GM21619 (cell line): ENCODE results near the gene TRIM26.

Experiments used
- ATAC-seq: cut with Tn5 transposase; IDR thresholded peaks from one replicate; pipeline ENCODE4 v1.9.1; 2021; ENCODE audit not compliant: unreplicated experiment

The TRIM26 gene

DNA sequence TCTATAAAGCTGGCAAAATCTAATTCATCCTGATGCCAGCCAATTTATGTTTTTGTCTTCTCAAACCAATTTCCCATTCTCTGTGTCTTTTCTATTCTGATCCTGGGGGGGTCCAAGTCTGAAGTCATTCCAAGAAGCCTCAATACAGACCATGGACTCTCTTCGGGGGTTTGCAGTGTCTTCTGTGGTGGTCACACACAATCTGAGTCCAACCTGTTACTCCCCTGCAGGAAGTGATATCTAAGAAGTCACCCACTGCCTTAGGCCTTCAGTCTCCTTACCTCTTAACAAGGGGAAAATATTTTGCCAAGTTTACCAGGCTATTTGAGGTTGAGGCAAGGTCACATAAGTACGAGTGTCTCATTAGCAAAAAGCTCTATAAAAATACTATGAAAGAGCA is 1.9 kb downstream of the TRIM26 start:
- no peak for ATAC-seq

DNA sequence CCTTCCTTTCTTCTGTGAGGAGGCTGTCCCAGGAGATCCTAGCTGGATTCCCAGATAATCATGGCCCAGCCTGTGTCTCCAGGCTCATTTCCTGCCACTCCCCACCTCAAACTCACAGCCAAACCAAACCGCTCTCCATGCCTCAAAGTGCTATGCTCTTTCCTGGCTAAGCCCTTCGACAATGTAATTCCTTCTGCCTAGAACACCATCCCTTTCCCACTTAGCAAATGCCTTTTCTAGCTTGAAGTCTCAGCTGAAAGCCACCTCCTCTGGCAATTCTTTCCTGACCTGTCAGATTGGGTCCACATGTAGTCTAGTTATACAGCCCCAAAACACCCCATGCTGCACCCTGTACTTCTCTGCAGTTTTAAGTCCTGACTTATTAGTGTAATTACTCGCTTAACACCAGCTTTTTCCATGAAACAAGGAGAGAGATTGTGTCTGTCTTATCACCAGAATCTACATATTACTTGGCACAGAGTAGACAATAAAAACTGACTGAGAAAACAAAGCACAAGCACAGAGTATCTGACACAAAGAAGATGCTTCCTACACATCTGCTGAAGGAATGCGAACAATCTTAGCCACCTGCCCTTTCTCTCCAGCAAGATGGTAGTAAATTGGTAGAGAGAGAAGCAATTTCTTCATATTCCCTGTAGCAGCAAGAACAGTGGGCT is 5.4 kb downstream of the TRIM26 start:
- ATAC-seq: no peak

DNA sequence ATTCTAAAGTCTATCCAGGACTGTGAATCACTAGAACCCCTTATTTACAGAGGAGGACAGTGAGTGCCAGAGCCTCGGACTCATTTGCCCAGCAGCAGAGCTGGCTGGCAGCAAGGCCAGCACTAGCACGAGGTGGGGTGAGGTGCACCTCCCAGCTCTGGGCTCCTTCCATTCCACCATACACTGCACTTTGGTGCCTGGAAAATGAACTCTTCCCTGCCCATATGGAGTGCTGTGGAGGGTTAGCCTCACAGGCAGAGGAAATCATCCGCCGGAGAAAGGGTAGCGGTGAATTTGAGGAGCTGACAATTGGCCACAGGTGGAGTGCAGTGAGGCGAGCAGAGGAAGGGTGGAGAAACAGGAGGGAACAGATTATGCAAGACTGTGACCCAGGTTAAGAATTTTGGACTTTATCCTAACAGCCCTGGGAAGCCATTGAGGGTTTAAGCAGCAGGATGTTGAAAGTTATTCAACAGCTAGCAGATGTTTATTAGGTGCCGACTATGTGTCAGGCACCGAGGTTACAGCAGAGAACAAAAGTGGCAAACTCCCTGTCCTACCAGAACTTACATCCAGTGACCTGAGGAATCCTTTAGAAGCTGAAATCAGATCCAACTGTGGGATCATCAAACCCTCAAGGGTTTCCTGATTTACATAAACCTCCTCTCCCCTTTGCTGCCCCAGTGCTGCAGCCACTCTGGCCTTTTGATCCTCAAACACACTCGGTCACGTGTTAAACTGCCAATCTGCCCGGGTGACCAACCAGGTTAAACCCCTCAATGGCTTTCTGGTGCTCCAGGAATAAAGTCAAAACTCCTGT is 6.2 kb downstream of the TRIM26 start:
- no peak for ATAC-seq

DNA sequence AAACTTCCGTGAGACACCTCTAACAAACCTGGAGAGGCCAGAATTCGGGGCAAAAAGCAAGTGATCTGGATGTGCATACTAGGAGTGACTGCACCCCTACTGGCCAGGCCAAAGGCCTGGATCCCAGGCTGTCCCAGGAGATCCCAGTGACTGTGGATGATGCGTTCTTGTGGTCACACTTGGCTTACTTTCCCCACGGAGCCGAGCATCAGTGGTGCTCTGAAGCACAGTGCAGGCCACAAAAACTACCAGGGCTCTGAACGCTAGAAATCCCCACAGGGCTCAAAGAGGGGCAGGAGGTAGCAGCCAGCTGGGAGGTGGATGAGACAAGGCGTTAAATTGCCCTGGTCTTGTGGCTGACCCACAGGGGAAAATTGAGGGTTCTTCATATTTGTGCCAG is 7.1 kb downstream of the TRIM26 start:
- ATAC-seq: no peak

DNA sequence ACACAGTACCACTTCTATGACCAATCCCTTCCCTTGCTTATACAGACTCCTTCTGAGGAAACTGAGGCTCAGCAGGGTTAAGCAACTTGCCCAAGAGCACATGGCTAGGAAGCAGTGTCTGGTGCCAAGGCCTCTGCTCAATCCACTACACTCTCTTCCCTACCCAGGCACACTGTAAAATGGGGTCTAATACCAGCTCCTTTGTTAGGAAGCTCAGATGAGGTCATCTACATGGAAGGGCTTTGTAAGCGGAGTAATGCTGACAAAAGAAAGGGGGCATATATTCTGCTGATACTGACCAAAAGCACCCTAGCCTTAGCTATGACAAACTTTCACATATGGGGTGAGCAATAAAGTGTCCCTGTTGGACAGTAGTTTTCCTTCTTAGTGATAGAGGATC is 9.1 kb downstream of the TRIM26 start:
- ATAC-seq: no peak

DNA sequence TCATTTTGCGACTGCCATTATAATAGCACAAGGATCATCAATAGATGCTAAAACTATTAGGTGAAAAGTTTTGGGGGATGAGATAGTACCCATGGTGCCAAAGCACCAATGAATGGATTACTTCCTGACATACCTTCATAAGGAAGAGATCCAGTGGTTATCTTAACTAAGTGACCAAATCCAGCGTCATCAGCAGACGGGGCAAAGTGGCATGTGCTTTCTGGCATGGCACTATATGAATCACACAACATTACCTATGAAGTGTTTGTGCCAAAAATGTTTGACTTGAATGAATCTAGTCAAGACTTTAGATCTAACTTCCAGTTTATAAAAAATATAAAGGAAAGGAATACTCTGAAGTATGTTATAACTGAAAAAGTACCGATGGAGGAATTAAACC is 10.8 kb downstream of the TRIM26 start:
- no peak for ATAC-seq

DNA sequence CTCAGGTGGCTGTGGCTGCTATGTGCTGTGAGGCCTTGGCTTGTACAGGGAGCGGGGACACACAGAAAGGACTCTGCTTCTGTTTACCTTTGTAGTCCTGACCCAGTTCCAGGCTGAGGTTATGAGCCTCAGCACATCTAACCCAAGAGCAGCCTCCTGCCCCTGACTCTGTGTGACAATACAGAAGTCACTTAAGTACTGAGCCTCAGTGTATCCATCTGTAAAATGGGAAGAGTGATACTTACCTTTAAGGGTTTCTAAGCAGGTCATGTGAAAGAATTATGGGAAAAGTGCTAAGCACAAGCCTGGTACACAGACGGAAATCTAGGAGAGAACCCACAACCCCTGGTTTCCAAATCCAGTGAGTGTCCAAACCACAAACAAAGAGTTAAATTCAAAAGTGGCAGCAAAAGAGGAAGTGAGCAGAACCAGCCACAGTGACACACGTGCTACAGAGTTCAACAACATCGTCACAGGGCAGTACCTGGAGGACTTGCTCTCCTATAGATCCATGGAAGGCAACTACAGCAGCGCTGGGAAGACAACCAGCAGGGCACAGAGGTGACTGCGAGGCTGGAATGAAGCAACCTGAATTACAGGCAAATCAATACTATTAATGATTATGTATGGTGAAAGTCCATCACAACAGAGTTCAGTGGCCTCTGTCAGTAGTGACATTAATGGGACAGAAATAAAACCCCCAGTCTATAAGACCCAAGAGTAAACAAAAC is 12.5 kb downstream of the TRIM26 start:
- no peak for ATAC-seq

DNA sequence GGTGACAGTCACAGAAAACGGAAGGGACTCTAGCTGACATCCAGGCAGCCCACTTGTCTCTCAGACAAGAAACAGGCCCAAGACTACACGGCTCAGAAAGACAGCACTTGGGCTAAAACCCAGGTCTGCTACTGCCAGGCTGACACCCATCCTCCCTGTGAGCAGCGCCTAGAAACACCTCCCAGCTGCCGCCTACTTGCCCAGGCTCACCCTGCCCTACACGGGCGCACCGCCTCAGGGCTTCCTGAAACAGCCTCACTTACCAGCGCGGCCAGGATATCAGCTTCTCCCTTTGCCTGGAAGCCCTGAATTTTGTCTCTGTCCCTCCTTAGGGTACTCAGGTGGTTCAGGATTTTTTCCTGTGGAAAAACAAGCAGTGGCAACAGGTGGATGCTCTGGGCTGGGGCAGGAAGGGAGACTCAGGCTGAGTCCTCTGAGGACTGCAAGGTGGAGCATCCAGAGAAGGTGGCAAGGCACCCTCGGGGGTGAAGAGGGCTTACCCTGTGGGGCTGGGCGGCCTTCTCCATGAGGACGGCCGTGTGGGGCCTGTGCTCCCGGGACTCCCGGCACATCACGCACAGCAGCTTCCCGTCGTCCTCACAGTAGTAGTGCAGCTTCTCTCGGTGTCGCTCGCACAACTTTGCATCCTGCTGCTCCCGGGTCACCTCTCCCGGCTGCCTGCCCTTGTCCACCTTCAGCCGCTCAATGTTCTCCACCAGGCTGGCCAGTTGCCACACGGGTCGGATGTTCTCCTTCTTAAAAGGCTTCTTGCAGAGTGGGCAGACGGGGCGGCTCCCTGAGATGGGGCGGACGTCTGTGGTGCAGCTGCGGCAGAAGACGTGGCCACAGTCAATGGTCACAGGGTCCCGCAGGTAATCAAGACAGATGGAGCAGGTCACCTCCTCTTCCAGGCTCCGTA is 14.8 kb downstream of the TRIM26 start:
- ATAC-seq: no peak

DNA sequence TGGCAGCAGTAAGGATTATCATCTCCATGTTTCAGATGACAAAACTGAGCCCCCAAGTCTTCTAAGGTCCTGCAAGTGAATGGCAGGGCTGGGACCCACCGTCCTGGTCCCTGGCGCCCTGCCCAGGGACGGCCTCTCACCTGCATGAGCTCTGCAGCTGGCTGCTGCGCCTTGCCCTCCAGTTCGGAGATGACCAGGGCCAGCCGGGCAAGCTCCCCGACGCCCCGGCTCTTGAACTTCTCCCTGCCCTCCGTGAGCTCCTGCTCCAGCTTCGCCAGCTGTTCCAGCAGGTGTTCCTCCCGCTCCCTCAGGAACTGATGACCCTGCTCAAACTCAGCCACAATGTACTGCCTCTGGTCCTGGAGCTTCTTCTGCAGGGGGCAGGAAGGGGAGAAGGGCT is 16.8 kb downstream of the TRIM26 start:
- ATAC-seq: no peak

DNA sequence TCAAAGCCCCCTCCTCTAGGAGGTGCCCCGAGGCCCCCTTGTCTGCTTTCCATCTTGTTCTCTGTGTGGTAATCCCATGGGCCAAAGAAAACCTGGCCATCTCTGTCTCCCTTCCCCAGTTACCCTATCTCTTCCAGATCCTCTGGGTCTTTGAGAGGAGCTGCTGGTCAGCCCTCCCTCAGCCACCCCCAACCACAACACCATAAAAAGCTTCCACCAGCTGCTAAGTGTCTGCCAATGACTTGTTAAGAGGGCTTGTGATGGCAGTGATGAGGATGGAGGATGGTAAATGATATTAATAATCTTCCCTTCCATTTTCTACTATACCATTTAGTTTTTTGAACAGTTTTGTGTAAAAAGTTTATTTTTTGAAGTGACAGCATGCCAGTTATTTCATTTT is 17.3 kb downstream of the TRIM26 start:
- ATAC-seq: no peak

DNA sequence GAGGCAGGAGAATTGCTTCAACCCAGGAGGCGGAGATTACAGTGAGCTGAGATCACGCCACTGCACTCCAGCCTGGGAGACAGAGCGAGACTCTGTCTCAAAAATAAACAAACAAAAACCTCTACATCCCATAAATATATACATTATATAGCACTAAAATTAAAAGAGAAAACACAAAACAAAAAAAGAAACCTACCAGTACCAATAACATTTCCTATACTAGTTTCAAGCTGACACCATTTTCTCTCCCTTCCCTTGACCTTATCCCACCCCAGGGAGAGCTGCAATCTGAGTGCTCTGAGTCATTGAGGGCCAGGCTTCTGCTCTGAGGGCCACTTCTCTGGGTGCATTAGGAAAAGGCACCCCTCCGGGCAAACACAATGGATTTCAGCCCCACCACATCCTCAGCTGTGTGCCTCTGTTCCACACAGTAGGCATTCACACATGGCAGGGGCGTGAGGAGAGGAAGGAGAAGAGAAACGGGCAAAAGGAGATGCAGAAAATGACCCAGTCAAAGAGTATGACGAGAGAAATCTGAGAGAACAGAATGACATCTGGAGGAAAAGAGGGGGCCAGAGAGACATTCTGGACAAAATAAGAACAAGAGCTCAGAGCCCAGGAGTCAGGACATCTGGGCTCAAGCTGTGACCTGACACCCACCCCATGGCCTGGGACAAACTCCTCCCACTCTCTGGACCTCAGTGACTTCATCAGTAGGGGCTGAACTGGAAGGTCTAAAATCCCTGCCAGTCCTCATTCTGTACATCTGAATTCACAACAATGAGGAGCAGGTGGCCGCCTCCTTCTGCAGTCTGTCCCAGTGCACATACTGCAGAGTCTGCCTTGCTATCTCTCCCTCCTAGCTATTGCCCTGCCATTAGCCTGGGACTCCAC is 18.2 kb downstream of the TRIM26 start:
- ATAC-seq: no peak

DNA sequence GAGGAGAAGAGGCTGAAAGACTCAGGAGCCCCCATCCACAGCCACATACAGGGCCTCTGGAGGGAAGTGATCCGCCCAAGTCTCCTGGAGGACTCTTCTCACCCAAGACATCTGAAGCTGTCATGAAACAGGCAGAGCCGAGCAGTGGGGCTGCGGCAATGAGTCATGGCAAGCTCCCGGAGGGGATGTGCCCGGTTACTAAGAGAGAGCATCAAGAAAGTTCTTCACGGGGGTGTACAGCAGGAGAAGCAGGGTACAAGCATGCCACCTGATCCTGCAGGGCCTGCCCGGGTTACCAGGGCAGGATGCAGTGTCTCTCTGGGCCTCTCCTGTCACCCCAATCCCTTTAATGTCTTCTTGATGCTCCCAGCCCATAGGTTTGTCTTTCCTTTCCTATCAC is 21.1 kb downstream of the TRIM26 start:
- no peak for ATAC-seq

DNA sequence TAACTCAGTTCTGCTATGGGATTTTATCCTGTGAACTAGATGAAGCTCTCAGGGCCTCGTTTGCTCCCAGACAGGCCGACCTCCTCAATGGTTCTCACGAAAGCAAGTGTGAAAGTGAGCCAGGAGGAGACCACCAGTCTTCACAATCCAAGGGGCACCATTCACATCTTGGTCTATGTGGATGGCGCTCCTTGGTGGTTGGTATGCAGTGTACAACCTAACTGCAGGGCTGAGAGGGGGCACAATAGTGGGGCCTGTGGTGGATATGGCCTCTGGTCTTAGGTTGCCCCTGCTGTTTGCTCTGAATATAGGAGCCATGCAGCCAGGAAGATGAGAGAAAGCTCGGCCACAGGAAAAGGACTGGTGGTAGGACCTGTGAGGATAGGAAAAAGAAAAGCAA is 24.7 kb downstream of the TRIM26 start:
- no peak for ATAC-seq

DNA sequence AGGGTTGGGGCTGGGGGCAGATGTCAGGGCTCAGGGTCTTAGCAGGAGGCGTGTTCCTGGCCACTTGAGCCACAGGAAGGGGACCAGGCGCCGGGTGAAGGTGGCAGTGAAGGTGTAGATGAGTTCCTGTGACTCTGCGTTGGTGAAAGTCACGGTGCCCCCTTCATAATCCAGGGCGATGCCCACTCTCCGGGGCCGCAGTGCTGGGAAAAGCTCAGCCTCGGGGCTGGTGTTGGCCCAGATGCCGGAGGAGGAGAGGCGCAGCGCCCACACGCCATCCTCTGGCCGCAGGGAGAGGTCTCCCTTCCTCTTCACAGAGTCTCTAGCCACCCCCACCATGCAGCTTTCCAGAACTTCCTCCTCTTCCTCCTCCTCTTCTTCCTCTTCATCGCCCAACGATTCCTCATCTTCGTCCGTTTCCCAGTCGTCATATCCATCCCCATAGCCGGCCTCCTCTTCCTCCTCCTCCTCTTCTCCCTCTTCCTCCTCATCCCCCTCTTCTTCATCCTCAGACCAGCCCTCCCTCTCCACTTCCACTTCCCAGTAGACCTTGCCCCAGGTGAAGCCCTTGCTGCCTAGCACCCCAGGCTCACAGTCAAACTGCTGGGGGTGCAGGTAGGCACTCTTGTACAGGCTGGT is 27.2 kb downstream of the TRIM26 start:
- no peak for ATAC-seq

DNA sequence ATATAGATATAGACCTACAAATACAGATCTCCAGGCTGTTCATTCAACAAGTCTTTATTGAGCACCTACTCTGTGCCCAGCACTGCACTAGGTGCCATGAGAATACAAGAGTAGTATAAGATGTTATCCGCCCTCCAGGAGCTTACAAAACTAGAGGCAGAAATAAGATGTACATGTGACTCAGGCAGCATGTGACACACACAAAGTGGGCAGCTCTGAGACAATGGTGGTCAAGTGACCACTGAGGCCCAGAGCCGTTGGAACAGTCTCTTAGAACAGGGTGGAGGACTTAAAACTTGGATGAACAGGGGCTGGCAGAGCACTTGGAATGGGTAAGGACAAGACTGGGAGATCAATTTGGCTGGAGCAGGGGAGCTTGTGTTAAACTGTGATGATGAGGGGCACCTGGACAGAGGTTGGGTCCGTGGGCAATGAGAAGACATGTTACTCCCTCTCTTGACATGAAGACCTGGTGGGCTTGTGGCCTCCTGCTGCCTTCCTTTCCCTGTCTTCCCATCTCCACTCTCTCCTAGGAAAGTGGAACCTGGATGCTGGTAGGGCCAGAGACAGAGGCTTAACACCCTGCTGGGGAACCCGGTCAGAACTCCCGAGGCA is 28.7 kb downstream of the TRIM26 start:
- no peak for ATAC-seq

DNA sequence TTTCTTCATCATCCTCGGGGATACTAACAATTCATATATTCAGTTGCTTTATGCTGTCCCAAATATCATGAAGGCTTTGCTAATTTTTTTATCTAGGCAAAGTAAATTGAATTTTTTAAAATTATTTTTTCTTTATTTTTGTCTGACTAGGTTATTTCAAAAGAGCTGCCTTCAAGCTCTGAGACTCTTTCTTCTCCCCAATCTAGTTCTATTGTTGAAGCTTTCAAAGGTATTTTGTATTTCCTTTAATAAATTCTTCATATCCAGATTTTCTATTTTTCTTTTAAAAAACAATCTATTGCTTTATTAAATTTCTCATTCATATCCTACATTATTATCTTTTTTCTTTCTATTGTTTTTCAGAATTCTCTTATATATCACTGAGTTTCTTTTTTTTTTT is 33.1 kb downstream of the TRIM26 start:
- ATAC-seq: no peak

DNA sequence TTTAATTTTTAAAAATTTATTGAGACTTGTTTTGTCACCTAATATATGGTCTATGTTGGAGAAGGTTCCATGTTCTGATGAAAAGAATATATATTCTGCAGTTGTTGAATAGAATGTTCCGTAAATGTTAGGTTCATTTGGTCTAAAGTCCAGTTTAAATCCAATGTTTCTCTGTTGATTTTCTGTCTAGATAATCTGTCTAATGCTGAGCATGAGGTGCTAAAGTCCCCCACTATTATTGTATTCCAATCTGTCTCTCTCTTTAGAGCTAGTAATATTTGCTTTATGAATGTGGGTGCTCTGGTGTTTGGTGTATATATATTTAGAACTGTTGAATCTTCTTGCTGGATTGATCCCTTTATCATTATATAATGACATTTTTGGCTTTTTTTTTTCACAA is 34.4 kb downstream of the TRIM26 start:
- no peak for ATAC-seq

DNA sequence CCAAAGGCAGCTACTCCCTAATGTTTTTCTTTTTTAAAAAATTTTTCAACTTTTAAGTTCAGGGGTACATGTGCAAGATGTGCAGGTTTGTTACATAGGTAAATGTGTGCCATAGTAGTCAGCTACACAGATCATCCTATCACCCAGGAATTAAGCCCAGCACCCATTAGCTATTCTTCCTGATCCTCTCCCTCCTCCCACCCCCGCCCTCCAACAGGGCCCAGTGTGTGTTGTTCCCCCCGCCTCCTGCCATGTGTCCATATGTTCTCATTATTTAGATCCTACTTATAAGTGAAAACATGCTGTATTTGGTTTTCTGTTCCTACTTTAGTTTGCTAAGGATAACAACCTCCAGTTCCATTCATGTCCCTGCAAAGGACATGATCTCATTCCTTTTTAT is 37.4 kb downstream of the TRIM26 start:
- ATAC-seq: no peak

DNA sequence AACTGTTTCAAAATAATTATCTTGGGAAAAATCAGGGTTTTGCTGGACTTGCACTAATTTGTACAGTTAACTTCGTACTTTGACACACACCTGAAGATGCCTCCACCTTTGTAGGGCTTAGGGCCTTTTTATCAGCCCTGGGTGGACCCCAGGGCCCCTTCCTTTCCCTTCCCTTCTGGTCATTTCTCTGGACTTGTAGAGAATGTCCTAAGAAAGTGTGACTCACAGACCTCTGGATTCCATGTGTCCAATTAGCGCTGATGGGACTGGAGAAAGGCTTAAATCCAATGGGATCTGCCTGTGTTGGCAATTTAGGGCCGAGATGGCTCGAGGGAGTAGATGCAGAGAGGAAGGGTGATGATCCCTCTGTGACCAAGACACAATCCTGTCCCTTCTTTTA is 40.5 kb downstream of the TRIM26 start:
- no peak for ATAC-seq
